SJCRH30 (cell line): ENCODE measurements around the gene PHF5A. TPM values are rescaled to one million over a fixed set of nuclear protein-coding genes. Genes with fewer than 3 reads are reported as not detected.
"Not testable (repeated sequence)": the region's sequence is repeated elsewhere in the genome, so short reads cannot be mapped to it uniquely, and the experiment has no call there.

Source experiments
- DNase-seq, 2 experiments: peaks; one replicate each; pipeline ENCODE4 v3.0.0-alpha.2; 2015 to 2020
- H3K27ac ChIP-seq: fragments of 250-450 bp; sonication (Bioruptor Pico); 2 replicates; pipeline ENCODE4 v1.5.1; 2020; ENCODE audit warnings: mild to moderate bottlenecking, moderate library complexity
- H3K27me3 ChIP-seq: fragments of 250-450 bp; sonication (Bioruptor Pico); 2 replicates; pipeline ENCODE4 v1.5.1; 2020; ENCODE audit warnings: mild to moderate bottlenecking, moderate library complexity
- H3K36me3 ChIP-seq: fragments of 250-450 bp; sonication (Bioruptor Pico); 2 replicates; pipeline ENCODE4 v1.5.1; 2020; ENCODE audit warnings: mild to moderate bottlenecking, moderate library complexity
- H3K4me1 ChIP-seq: fragments of 250-450 bp; sonication (Bioruptor Pico); 2 replicates; pipeline ENCODE4 v1.5.1; 2020; ENCODE audit warnings: mild to moderate bottlenecking, moderate library complexity
- H3K4me3 ChIP-seq: fragments of 250-450 bp; sonication (Bioruptor Pico); 2 replicates; pipeline ENCODE4 v1.5.1; 2020; ENCODE audit warnings: mild to moderate bottlenecking, moderate library complexity
- H3K9me3 ChIP-seq: fragments of 250-450 bp; sonication (Bioruptor Pico); replicated peaks from 2 replicates; pipeline ENCODE4 v1.5.1; 2020; ENCODE audit warnings: mild to moderate bottlenecking, moderate library complexity
- total RNA-seq: library from RNA; depleted of rRNA; stranded (reverse); fragments of >200 nt; shearing (Covaris generic); gene quantifications from 2 replicates; pipeline ENCODE4 v1.2.3, GENCODE V29; 2014

PHF5A gene
- total RNA-seq, 1 experiment from 2014 or later = 98.8 TPM

DNA sequence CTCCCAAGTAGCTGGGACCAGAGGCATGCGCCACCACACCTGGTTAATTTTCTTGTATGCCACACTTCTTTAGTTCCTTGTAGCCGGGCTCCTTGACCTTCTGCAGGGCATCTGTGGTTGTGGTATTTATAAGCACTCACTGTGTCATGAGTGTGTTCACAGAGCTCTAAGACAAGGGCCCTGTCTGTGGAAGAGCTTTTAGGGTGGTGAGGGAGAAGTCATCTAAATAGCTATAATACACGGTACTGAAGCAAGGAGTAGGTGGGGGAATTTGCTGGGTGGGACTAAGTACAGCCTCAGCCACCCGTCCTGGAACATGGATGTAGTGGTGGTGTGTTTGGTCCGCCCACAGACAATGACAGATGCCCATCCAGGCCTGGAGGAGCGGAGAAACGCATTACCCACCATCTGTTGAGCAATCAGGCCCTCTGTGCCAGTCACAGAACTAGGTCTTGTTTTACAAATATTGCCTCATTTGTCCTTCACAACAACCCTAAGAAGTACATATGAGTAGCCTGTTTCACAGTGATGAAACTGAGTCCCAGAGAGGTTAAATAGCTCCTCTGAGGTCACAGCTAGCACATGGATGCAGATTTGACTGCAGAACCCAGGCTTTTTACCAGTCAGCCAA, 10.5 kb upstream of the PHF5A start:
- H3K27me3 ChIP-seq = no peaks in the 10 kb centered on the region
- H3K4me3 ChIP-seq = no peak overlapping the region
- DNase-seq = no peak
- H3K4me1 ChIP-seq = no peaks in the 10 kb centered on the region
- H3K27ac ChIP-seq = no peak overlapping the region
- no peaks in the 10 kb centered on the region for H3K9me3 ChIP-seq
- no peaks in the 10 kb centered on the region for H3K36me3 ChIP-seq

DNA sequence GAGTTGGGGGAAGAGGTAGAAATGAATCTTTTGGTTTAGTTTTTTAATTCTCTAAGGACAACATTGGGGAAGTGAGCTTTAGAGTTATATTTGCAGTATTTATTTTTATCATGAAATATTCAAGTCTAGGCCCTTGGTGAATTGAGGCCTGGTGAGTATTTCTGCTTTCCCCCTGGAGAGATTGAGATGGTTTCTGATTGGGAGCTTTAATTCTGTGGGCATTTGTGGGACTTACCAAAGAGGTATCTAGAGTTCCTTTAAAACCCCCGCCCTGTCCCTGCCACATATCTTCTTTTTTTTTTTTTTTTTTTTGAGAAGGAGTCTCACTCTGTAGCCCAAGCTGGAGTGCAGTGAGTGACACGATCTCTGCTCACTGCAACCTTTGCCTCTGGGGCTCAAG, 10.0 kb upstream of the PHF5A start:
- no peaks in the 10 kb centered on the region for H3K36me3 ChIP-seq
- H3K27ac ChIP-seq = no peak overlapping the region
- no peak for DNase-seq
- no peaks in the 10 kb centered on the region for H3K9me3 ChIP-seq
- H3K27me3 ChIP-seq = no peaks in the 10 kb centered on the region
- no peaks in the 10 kb centered on the region for H3K4me1 ChIP-seq
- H3K4me3 ChIP-seq = no peak overlapping the region

DNA sequence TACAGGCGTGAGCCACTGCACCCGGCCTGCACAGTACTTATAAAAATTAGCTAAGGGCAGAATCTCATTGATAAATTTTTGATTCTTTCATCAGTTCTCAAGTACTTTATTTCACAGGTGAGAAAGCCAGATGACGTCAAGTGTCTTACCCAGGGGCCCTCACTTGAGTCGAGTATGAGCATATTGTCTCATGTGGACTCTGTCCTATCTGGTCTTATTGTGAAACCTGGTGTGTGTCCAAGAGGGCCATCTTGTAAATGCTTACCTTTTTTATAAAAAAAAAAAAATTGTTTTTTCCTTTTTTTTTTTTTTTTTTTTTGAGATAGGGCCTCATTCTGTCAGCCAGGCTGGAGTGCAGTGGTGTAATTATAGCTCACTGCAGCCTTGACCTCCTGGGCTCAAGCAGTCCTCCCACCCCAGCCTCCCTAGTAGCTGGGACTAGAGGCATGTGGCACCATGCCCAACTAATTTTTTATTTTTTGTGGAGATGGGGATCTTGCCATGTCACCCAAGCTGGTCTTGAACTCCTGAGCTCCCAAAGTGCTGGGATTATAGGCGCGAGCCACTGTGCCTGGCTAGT, 6.5 kb upstream of the PHF5A start:
- Histone ChIP-seq H3K9me3 (no peaks in the 10 kb centered on the region), H3K27me3 (no peaks in the 10 kb centered on the region), H3K27ac (no peak overlapping the region), H3K4me1 (no peaks in the 10 kb centered on the region; the same call in 1 of the 2 replicates), H3K4me3 (no peak overlapping the region), H3K36me3 (0 out of 2 replicates have a peak, but pooled peaks cover 4% of the 10 kb centered on the region)
- DNase-seq = no peak

DNA sequence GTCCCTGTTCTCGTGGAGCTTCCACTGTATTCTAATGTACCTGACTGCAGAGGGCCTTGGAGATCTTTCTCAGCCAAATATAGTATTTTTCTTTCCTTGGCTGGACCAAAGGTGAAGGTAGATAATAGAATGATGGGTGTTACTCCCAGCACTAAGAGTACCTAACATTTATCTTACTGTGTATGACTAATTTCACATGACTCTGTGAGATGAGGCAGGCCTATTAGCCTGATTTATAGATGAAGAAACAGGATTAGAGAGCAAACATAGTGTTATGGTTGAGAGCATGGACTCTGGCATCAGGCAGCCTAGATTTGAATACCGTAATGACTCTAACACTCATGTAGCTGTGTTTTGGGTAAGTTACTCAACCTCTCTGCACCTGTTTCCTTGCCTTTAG, 3.1 kb upstream of the PHF5A start:
- DNase-seq = no peak
- Histone ChIP-seq H3K4me1 (peaks cover 3% of the 10 kb centered on the region; the same call in 1 of the 2 replicates), H3K4me3 (no peak overlapping the region), H3K27ac (no peak overlapping the region), H3K9me3 (no peaks in the 10 kb centered on the region), H3K36me3 (peaks cover 12% of the 10 kb centered on the region), H3K27me3 (no peaks in the 10 kb centered on the region)

DNA sequence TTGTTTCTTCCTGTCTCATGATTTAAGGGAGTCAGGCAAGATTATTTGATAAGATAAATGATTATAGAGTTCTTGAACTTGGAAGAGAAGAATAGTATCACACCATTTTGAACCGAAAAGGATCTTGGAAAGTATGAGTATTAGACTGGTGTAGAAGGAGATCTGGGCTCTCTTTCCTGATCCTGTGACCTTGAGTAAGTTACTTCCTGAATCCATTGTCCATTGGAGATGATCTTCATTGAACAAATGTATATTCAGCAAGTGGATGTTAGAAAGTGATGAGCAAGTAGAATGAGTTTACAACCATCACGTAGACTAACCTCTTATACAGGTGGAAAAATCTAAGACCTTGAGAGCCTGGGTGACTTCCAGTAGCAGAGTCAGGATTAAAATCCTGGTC, 2.4 kb upstream of the PHF5A start:
- Histone ChIP-seq H3K36me3 (peaks cover 19% of the 10 kb centered on the region), H3K27ac (no peak overlapping the region), H3K9me3 (no peaks in the 10 kb centered on the region), H3K4me3 (no peak overlapping the region), H3K27me3 (no peaks in the 10 kb centered on the region), H3K4me1 (peaks cover 3% of the 10 kb centered on the region; the same call in 1 of the 2 replicates)
- DNase-seq = no peak

DNA sequence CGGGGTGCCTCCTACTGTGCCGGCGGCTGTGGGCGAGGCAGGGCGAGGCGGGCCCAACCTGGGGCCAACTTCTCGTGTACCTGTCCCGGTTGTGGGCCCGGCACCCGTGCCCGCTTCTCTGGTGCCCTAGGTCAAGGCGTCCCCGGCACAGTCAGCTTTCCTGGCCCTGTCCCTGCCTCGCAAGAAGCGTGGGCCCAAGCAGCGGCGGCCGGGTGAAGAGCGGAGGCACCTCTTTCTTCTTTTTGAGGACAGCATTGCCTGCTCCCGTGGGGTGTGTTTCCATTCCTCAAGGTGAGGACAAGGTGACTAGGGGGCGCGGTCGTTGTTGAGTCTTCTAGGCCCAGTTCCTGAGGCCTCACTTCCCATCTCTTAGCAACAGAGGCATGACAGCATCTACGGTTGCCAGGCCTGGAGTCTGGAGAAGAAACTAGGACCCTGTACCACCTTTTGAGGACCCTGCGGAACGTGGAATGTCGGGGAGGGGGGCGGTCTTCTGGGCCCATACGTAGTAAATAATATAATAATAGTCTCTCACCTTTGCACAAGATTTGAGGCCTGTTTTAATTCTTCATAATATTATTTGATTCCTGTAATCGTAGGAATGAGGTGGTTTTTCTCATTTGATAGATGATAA, 843 bp upstream of the PHF5A start:
- Histone ChIP-seq H3K9me3 (no peaks in the 10 kb centered on the region), H3K4me3 (peak overlapping the region; percentile 84)
- DNase-seq = no peak

DNA sequence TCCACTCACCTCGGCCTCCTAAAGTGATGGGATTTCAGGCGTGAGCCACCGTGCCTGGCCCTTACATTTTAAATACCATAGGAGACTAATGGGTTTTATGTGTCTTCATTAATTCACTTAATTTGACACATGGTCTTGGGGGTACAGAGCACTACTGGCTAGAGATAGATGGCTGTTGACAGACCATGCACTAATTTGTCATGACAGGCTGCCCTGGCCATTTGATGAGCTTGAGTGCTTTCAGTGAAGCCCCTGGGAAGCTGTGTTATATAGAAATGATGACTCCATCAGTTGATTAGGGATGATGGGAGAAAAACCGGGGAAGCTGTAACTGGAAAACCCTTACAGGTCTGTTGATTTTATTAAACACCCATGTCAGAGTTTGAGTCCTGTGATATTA, 6.6 kb downstream of the PHF5A start:
- peaks cover 56% of the 10 kb centered on the region for H3K36me3 ChIP-seq
- no peak overlapping the region for H3K4me3 ChIP-seq
- H3K4me1 ChIP-seq = no peaks in the 10 kb centered on the region
- H3K27ac ChIP-seq = no peak overlapping the region
- H3K27me3 ChIP-seq = no peaks in the 10 kb centered on the region
- DNase-seq = no peak
- no peaks in the 10 kb centered on the region for H3K9me3 ChIP-seq

More for the DNA sequence above, 843 bp upstream of the PHF5A start:
- no peaks in the 10 kb centered on the region for H3K27me3 ChIP-seq
- peak overlapping the region; percentile 96 for H3K27ac ChIP-seq
- peaks cover 3% of the 10 kb centered on the region; the same call in 1 of the 2 replicates for H3K4me1 ChIP-seq
- peaks cover 35% of the 10 kb centered on the region for H3K36me3 ChIP-seq

DNA sequence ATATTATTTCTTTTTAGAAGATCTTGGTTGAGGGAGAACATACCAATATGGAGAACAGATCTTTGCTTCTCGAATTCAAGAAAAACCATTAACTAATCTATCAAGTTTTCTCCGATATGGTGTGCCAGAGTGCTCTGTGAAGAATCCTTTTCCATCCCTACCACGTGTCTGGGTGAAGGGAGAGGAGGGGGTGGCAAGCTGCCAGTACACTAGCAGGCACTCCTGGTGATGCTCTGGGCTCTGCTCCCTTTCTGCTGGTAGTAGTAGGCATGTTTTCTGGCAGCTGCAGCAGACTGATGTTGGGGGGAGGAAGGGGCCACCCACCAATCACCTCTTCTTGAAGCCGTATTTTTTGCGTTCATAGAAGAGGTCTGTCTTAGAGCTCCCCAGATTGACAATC, 8.4 kb downstream of the PHF5A start:
- not testable (repeated sequence) for H3K4me3 ChIP-seq, H3K27ac ChIP-seq, H3K9me3 ChIP-seq, DNase-seq, H3K4me1 ChIP-seq, H3K27me3 ChIP-seq
- H3K36me3 ChIP-seq = peaks cover 39% of the 10 kb centered on the region

DNA sequence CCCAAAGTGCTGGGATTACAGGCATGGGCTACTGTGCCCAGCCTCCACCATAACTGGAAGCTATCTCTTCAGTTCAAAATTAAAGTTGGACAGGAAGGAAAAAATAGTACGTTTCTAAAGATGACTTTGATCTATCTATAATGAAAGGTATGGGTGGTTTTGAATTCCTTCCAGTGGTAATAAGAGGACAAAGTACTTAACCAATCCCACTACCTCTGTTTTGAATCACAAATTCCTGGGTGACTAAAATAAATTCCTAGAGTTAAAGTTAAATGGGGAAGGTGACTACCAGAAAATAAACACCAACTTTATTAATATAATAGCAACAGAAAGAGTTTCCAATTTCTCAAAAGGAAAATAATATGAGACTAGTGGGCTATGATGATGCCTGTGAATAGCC, 9.1 kb downstream of the PHF5A start:
- H3K36me3 ChIP-seq = peaks cover 33% of the 10 kb centered on the region
- no peak overlapping the region for H3K27ac ChIP-seq
- no peaks in the 10 kb centered on the region for H3K4me1 ChIP-seq
- DNase-seq = no peak
- no peaks in the 10 kb centered on the region for H3K9me3 ChIP-seq
- H3K27me3 ChIP-seq = no peaks in the 10 kb centered on the region
- H3K4me3 ChIP-seq = no peak overlapping the region

DNA sequence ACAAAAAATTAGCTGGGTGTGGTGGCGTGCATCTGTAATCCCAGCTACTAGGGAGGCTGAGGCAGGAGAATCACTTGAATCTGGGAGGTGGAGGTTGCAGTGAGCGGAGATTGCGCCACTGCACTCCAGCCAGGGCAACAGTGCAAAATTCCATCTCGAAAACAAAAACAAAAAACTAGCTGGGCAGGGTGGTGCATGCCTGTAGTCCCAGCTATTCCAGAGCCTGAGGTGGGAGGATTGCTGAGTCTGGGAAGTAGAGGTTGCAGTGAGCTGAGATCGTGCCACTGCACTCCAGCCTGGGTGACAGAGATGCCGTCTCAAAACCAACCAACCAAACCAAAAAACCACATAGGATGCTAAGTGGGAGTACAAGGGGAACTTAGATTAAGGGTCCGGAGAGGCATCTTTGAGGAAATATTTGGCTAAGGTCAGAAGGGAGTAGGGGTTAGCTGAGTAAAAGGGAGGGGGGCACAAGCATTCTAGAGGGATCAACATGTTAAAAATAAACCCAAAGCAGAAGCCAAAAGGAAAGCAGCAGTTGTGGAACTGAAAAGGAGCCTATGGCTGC, 10.2 kb downstream of the PHF5A start:
- H3K4me1 ChIP-seq = no peaks in the 10 kb centered on the region
- peaks cover 25% of the 10 kb centered on the region for H3K36me3 ChIP-seq
- DNase-seq = no peak
- no peaks in the 10 kb centered on the region for H3K27me3 ChIP-seq
- no peaks in the 10 kb centered on the region for H3K9me3 ChIP-seq
- no peak overlapping the region for H3K27ac ChIP-seq
- H3K4me3 ChIP-seq = no peak overlapping the region

DNA sequence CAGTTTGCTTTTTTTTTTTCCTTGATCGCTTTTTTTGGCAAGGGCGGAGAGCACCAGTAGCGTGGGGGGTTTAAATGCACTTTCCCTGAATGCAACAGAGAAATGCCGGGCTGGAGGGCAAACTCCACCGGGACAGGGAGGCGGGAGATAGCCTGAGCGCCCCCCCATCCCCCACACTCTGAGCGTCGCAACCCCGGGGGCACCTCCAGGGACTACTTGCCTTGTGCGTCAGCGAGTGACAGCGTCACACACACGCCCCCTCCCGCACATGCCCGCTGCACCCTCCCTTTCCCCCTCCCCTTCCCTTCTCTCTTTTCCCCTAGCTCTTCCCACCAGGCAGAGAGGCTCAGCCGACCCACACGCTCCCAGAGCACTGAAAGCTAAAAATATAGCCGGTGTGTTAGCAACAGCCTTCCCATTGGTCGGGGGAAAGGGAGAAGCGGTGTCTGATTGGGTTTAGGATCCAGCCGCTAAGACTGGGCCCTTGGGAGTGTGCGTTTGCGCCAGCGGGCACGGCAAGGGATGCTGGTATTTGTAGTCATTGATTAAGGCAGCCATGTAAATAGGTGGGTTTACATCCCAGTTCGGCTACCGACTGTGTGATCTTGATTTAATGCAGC, 20.2 kb downstream of the PHF5A start:
- no peaks in the 10 kb centered on the region for H3K4me1 ChIP-seq
- H3K36me3 ChIP-seq = no peaks in the 10 kb centered on the region
- no peaks in the 10 kb centered on the region for H3K27me3 ChIP-seq
- H3K27ac ChIP-seq = peak overlapping the region; percentile 64
- DNase-seq = peak; percentile 96 to 98
- peak overlapping the region; percentile 71 for H3K4me3 ChIP-seq
- H3K9me3 ChIP-seq = no peaks in the 10 kb centered on the region

DNA sequence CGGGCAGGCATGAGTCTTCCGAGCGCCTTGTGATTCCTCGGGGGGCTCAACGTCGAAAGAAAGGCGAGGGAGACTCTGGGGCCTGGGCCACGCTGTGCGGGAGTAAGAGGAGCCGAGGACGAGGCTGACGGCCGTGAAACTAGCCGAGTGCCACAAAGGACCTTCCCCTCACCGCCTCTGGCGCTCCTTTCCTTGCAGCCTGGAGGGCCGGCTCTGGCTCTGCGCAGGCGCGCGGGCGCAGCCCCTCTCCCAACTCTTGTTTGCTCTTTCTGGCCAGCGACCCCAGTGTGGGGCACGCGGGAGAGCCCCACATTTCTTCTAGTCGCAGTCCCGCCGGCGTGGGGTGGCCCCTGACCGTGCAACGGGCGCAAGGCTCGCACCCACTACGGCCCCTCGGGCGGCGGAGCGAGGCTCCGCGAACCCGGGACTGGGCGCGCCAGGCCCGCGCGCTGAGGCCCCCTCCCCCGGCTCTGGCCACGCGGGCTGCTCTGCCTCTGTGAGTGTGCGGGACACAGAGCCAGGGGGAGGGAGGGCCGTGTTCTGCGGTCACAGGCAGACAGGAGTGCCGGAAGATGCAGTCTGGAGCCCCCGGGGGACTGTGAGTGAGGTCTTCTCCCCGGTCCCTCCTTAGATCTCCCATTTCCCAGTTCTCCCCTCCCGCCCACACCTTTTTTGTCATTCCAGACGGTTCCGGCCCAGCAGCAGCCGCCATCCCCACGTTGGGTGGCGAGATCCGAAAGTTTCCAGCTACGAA, 20.9 kb downstream of the PHF5A start:
- peak overlapping the region; percentile 71 for H3K4me3 ChIP-seq
- no peaks in the 10 kb centered on the region for H3K27me3 ChIP-seq
- no peaks in the 10 kb centered on the region for H3K9me3 ChIP-seq
- DNase-seq = peak; percentile 71 to 75
- no peaks in the 10 kb centered on the region for H3K4me1 ChIP-seq
- no peaks in the 10 kb centered on the region for H3K36me3 ChIP-seq
- peak overlapping the region; percentile 64 for H3K27ac ChIP-seq

DNA sequence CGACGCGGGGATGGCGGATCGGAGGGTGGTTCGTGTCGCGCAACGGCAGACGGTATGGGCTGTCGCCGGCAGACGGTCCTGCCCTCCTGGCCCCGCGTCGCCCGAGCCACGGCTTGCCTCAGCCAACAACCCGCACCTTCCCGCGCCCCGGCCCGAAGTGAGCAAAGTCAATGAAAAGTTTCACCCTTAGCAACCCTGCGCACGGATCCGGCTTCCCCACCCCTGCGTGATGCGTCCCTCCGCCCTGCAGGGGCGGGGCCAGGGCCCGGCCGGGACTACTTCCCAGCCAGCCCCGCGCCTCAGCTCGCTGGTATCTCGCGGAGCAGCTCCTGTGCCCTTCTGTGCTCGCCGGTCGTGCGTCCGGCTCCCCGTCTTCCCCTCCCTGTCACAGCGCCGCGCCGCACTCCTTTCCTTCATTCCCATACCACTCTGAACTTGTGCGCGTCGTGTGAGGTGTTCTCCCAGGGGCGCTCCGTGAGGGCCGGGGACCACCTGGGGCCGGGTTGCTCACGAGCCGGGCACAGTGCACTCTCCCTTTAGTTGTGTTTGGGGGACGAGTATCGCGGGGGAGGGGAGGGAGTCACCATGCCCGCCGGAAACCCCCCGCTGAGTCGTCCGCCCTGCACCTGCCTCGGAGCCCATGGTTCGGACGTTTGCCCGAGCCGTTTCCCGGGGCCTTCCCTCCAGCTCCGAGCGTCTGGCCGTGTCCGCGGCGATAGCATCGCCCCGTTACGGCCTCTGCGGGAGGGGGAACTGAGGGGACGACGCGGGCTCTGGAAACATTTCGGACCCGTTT, 21.7 kb downstream of the PHF5A start, which contains the start of gene TOB2:
Gene TOB2 (minus strand): TSS at position 163 of the 796 bp plus-strand sequence. CDS start 9,456 bp downstream, outside the sequence.
- H3K4me3 ChIP-seq = peak within 1 kb of the TSS; percentile 71
- H3K4me1 ChIP-seq = no peaks in the 10 kb centered on the region

More for the DNA sequence above, 21.7 kb downstream of the PHF5A start, which contains the start of gene TOB2:
- DNase-seq = peak; percentile 89 to 92
- Histone ChIP-seq H3K27ac (peak within 1 kb of the TSS; percentile 64), H3K27me3 (no peaks in the 10 kb centered on the region), H3K9me3 (no peaks in the 10 kb centered on the region), H3K36me3 (no peaks in the 10 kb centered on the region)
